ENCODE data around the gene NDUFA3. TPM values are rescaled to one million over a fixed set of nuclear protein-coding genes. Genes with fewer than 3 reads are reported as not detected.

Gene NDUFA3
- total and polyA plus RNA-seq, 2 of the 13 experiments (the other 11 are each of a cell fraction or from before 2014, with no cell fraction given): 31.6 to 75.4 TPM

DNA sequence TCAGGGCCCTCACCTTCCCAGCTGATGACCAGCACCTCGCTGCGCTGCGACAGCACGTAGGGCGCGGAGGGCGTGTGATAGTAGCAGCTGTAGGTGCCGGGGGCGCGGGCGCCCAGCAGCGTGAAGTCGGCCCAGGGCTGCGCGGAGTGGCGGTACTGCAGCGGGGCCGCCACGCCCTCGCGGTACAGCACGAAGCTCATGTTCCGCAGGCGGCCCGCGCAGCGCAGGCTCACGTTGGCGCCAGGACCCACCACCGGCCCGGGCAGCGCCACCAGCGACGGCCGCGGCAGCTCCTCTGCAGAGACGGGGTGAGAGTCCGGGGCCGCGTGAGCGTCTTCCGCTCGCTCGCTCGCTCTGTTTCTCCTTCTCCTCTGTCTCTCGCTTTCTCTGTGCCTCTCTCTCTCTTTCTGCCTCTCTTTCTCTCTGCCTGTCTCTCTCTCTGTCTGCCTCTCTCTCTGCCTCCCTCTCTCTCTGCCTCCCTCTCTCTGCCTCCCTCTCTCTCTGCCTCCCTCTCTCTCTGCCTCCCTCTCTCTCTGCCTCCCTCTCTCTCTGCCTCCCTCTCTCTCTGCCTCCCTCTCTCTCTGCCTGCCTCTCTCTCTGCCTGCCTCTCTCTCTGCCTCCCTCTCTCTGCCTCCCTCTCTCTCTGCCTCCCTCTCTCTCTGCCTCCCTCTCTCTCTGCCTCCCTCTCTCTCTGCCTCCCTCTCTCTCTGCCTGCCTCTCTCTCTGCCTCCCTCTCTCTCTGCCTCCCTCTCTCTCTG lies 6.6 kb upstream of the NDUFA3 start (continued):
- TF ChIP-seq ZNF142 (CRISPR knock-in tag; IDR thresholded peaks at IDR 0.05) (0 out of 2 replicates have a peak, but pooled peaks have one; percentile 78), ZFY (CRISPR knock-in tag; IDR thresholded peaks at IDR 0.05) (peak; percentile 75), ZNF761 (CRISPR knock-in tag; conservative IDR thresholded peaks at IDR 0.05) (peak; percentile 63; the same call in 1 of the 2 replicates), ARNT2 (CRISPR knock-in tag; IDR thresholded peaks at IDR 0.05; ENCODE audit: low read depth) (peak; percentile 77), TFAP4 (IDR thresholded peaks at IDR 0.05; ENCODE audit: borderline replicate concordance, low read depth) (0 out of 2 replicates have a peak, but pooled peaks have one; percentile 13), ZNF552 (CRISPR knock-in tag; IDR thresholded peaks at IDR 0.05; ENCODE audit: borderline replicate concordance) (peak; percentile 79; the same call in 1 of the 2 replicates), SP4 (CRISPR knock-in tag; IDR thresholded peaks at IDR 0.05) (peak; percentile 59; the same call in 1 of the 2 replicates), ZBTB7A (CRISPR knock-in tag; IDR thresholded peaks at IDR 0.05) (peak; percentile 56; the same call in 1 of the 2 replicates)
- TF ChIP-seq, protein P1, sequence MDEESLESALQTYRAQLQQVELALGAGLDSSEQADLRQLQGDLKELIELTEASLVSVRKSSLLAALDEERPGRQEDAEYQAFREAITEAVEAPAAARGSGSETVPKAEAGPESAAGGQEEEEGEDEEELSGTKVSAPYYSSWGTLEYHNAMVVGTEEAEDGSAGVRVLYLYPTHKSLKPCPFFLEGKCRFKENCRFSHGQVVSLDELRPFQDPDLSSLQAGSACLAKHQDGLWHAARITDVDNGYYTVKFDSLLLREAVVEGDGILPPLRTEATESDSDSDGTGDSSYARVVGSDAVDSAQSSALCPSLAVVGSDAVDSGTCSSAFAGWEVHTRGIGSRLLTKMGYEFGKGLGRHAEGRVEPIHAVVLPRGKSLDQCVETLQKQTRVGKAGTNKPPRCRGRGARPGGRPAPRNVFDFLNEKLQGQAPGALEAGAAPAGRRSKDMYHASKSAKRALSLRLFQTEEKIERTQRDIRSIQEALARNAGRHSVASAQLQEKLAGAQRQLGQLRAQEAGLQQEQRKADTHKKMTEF (CRISPR knock-in tag; IDR thresholded peaks at IDR 0.05): peak; percentile 36; the same call in 1 of the 2 replicates
